HG02763 (cell line): ENCODE data around the gene DSCAM.

Experiments
- ATAC-seq: cut with Tn5 transposase; IDR thresholded peaks from one replicate; pipeline ENCODE4 v1.9.1; 2021; ENCODE audit warnings: mild to moderate bottlenecking, moderate library complexity; ENCODE audit not compliant: unreplicated experiment

DSCAM gene

GRCh38 chr21:40152476-40152875 lies 694.5 kb downstream of the DSCAM start:
- no peak for ATAC-seq

- ATAC-seq = no peak
Observed at GRCh38 chr21:40151611-40152010, 695.3 kb downstream of the DSCAM start.

- ATAC-seq = no peak
Observed at GRCh38 chr21:40146216-40146837, 700.6 kb downstream of the DSCAM start.

- ATAC-seq = no peak
Observed at GRCh38 chr21:40143822-40144525, 703.0 kb downstream of the DSCAM start.

DNA sequence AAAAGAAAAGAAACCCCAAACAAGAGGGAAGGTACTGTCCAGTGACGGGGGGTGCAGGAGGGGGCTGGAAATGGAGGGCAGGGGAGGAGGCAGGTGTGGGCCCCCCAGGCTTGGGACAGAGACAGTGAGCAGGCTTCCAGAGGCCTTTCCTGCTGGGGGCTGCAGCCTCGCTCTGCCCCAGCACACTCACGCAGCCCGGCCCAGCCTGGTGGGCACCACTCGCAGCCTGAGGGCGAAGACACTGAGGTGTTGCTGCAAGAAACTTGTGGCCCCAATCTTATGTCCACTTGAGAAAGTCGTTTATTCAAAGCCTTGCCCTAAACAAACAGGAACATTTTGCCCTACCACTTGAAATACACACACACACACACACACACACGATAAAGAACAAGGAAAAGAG lies 705.3 kb downstream of the DSCAM start:
- no peak for ATAC-seq

- ATAC-seq = no peak
Observed at GRCh38 chr21:40140675-40141074, 706.3 kb downstream of the DSCAM start.

DNA sequence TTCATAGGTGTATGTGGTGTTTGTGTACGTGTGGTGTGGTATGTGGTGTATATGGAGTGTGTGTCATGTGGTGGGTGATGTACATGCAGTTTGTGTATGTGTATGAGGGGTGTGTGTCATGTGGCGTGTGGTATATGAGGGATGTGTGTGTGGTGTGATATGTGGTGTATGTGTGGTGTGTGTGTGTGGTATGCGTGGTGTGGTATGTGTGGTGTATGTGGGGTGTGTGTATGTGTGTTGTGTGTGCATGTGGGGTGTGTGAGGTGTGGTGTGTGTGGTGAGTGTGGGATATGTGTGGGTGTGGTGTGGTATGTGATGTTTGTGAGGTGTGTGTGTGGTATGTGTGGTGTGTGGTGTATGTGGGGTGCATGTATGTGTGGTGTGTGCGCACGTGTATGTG lies 707.3 kb downstream of the DSCAM start:
- ATAC-seq = no peak

GRCh38 chr21:40136571-40136970 lies 710.4 kb downstream of the DSCAM start:
- no peak for ATAC-seq

DNA sequence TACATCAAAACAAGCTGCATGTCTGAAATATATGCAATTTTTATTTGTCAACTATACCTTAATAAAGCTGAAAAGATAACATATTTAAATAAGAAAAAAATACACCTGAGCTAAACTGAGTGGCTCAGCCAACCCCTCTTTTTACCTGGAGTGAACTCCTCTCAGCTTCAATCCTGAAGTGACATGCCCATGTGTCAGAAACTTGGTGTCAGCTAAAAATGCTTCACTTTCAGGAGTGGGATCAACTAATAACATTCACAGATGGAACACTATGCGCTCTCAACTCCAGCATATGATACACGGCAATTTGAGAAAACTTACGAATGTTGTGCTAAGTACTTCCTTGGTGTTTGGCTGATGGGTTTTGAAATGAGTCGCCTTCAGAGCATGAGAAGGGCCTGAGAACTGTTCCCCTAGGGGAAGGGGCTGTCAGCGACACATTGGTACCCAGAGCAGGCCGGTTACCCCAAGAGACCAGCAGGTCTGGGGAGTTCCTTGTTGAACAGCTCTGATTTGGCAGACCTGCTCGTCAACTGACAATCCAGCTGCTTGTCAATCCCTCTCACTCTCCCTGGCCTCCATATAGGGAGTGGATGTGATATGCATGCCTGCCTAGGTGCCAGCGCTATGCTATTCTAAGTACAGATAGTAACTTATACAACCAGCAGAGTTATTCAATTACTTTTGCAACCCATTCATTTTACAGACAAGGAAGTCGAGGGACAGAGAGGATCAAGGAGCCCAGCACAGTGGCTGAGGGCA lies 712.0 kb downstream of the DSCAM start:
- no peak for ATAC-seq

GRCh38 chr21:40130476-40130875 lies 716.5 kb downstream of the DSCAM start:
- ATAC-seq = no peak

GRCh38 chr21:40129809-40130208 lies 717.1 kb downstream of the DSCAM start:
- no peak for ATAC-seq

- no peak for ATAC-seq
Observed at GRCh38 chr21:40128891-40129290, 718.1 kb downstream of the DSCAM start.

- no peak for ATAC-seq
Observed at GRCh38 chr21:40120940-40121575, 725.9 kb downstream of the DSCAM start.

- no peak for ATAC-seq
Observed at GRCh38 chr21:40118527-40118926, 728.4 kb downstream of the DSCAM start.

DNA sequence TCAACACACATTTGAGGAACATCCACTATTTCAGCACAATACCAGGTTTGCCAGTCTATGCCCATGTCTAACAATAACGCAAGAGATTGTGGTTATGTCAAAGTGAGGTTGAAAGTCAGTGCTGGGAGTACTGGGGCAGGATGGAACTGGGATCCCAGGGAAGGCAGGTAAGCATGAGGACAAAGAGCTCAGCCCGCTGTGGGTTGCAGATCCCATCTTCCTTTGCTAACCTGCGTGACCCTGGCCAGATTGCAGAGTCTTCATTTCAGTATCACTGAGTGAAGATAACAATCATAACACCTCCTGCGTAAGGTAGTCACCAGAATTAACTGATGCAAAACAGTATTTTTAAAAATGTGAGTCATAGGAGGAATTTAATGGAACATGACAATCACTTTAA lies 729.7 kb downstream of the DSCAM start:
- ATAC-seq = no peak

GRCh38 chr21:40115775-40116174 lies 731.2 kb downstream of the DSCAM start:
- ATAC-seq = no peak

- no peak for ATAC-seq
Observed at GRCh38 chr21:40102682-40103081, 744.3 kb downstream of the DSCAM start.

GRCh38 chr21:40099809-40100208 lies 747.1 kb downstream of the DSCAM start:
- no peak for ATAC-seq

DNA sequence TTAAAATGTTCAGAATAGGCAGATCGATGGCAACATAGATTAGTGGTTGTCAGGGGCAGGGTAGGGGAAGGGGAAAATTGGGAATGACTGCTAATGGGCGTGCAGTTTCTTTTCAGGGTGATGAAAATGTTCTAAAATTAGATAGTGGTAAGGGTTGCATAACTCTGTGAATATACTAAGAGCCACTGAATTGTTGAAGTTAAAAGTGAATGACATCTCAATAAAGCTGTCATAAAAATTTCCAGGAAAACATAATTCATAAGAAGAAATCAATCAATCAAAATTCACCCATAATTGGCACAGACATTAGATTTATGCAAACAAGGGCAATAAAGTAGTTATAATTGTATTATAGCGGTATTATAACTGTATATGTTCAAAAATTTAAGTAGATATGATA lies 751.5 kb downstream of the DSCAM start:
- no peak for ATAC-seq

DNA sequence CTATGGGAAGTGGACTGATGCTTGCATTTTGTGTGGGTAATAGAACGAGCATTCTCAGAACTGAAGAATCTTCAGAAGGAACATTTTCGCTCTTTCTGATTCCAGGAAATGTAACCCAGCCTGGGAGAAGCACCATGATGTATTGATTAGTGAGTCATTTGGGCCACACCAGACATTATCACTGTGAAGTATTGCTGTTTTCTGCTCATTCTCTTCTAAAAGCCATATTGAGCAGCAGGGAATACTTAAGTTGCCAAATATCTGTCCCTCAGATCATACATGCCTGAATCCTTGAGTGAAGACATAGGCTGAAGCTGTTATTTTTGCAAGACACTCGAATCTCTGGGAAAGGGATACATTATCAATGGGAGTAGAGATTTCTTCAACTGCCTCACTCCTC lies 766.6 kb downstream of the DSCAM start:
- ATAC-seq = no peak

DNA sequence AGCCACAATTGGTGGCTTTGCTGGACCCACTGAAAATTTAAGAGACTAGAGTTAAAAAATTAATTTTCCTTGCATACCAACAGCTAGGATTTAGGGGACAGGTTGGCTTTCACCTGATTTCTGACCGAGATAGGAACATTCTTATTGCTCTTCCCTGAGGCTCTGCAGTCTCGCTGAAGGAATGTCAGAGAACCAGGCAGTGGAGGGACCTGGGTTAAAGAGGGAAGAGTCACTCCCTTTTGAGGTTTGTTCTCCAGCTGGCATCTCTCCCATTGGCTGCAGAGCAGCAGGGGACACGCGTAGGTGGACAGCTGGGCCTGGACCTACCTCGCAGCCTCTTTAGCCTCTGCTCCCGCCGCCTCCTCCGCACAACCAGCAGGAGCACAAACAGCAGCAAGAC lies 772.2 kb downstream of the DSCAM start:
- no peak for ATAC-seq

GRCh38 chr21:40074198-40074597 lies 772.8 kb downstream of the DSCAM start:
- ATAC-seq = no peak
